NCI-H2227 (cell line): ENCODE data around the gene CHD2.
"Not testable (repeated sequence)": the region's sequence is repeated elsewhere in the genome, so short reads cannot be mapped to it uniquely, and the experiment has no call there.

Experiments used
- DNase-seq: peaks from one replicate; lab custom pipeline; 2025; ENCODE audit not compliant: unreplicated experiment; lab: John Stamatoyannopoulos, UW

CHD2 gene

DNA sequence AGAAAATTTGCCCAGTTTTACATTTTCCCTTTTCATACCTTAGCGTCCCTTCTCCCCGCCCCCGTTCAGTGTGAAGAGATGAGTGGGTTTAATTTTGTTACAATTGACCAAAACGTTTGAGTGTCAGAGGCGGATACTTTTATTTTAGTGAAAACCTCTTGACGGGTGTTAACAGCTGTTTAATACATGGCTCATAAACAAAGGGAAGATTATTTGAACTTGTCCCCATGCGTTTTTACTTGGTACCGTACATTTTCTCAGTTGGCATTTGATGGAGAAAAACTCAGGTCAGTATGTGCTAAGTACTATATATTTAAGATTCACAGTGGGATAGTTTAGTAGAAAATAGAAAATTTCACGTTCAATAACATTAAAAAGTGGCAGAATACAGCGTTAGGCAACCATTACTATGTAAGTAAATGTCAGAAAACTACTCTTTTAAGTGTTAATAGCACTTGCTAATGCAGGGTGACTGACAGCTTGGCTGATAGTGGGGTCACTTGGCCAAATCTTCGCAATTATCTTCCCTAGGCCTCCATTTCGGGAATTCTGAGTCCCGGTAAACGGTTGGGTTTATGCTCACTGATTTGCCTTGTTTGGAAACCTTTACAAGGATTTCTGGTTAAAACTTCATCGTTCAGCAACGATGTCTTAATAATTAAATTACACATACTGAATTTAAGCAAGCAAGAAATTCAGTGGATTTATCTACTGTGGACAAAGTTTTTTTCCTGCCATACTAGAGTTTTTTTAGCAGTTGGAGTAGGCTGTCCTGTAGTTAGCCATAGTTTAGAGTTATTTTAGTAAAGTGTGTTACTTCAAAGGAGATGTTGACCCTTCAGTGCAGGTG is 4.8 kb downstream of the CHD2 start:
- DNase-seq, result peak; percentile 13

- no peak for DNase-seq
Measured at GRCh38 chr15:92906020-92906419, 5.9 kb downstream of the CHD2 start.

DNA sequence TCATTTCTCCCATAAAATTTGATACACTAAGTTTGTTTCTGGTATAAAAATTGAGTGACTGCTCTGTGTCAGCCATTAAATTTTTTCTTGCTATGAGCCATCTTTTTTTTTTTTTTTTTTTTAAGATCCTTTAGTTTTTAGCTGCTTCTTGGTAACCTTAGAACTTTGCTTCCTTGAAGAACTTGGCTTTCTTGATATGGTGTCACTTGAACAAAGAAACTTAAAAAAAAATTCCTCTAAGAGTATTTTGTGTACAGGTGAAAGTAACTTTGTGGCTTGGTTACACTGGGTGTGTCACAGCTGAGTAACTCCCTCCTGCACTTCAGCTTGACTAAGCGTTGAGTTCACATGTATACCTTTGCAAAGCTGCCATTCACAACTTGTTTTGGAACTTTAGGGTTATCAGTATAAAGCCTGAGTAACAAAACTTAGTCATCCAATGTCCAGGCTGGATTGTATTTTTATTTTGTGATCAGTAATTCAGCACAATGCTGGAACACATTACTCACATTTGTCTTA is 6.5 kb downstream of the CHD2 start:
- no peak for DNase-seq

- no peak for DNase-seq
Measured at GRCh38 chr15:92907229-92907628, 7.1 kb downstream of the CHD2 start.

GRCh38 chr15:92907896-92908712 is 8.0 kb downstream of the CHD2 start:
- DNase-seq, result peak; percentile 56

GRCh38 chr15:92908713-92909057 is 8.6 kb downstream of the CHD2 start:
- no peak for DNase-seq

GRCh38 chr15:92909136-92909781 is 9.1 kb downstream of the CHD2 start:
- no peak for DNase-seq

DNA sequence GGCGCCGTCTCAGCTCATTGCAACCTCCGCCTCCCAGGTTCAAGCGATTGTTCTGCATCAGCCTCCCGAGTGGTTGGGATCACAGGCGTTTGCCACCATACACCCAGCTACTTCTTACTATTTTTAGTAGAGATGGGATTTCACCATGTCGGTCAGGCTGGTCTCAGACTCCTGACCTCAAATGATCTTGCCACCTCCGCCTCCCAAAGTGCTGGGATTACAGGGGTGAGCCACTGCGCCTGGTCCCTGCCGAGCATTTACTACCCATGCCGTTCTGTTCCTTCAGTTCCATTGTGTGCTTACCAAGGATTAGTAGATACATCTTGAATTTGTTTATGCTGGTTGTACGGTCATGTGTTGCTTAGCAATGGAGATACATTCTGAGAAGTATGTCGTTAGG is 10.3 kb downstream of the CHD2 start:
- DNase-seq, result no peak

DNA sequence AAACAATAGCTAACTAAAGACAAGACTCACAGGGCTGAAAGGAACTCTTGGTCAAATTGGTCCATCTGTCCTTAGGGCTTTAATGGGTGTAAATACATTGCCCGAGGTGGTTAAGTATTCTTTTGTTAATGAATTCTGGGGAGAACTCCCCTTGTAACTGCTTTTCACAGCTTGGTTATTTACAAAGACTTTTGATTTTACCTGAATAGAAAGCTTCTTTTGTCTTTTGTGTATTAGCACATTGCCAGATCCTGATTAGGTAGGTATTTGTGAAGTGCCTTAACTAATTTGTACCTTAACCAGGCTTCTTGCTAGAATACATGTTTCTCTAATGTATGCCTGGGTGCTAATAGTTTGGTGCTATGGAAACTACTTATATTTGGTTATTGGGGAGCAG is 14.0 kb downstream of the CHD2 start:
- DNase-seq, result no peak

DNA sequence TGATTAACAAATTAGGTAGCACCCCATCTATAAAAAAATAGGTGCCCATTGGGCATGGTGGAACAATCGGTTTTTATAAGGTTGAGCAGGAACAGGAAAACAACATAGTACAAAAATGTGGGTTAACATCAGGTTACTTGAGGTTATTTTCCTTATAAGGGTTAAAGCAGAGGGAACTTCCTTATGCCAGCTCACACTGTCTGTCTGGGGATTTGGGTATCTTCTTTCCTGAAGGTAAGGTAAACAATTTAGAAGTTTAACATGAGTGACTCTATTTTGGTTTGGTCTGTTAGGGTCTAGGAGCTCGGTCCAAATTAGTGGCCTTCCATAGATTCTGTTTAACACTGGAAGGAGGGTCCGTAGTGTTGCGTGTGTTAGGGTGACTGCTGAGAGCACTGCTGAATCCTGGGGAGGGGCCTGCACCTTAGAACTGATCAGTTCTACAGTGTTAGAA is 14.7 kb downstream of the CHD2 start:
- no peak for DNase-seq

DNA sequence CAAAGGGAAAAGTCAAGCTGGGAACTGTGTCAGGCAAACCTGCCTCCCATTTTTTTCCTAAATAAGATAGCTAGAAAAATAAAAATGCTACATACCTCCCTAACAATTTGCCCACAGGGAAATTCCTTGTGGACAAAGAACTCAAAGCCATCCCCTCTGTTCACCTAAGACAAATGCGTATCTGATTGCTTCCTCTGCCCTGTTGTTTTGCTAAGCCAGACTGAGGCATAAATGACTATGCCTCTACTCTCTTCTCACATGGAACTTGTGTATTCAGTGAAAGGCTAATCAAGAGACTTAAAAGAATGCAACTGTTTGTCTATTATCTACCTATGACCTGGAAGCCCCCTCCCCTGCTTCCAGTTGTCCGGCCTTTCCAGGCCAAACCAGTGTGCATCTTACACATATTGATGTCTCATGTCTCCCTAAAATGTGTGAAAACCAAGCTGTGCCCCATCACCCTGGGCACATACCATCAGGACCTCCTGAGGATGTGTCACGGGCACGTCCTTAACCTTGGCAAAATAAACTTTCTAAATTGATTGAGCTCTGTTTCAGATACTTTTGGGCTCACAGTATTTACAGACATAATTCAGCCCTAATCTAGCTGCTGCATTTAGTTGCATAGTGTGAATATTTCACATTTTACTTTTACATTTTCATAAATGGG is 15.8 kb downstream of the CHD2 start:
- DNase-seq, result no peak

- DNase-seq, result peak; percentile 94
Measured at GRCh38 chr15:92917598-92918407, 17.7 kb downstream of the CHD2 start.

DNA sequence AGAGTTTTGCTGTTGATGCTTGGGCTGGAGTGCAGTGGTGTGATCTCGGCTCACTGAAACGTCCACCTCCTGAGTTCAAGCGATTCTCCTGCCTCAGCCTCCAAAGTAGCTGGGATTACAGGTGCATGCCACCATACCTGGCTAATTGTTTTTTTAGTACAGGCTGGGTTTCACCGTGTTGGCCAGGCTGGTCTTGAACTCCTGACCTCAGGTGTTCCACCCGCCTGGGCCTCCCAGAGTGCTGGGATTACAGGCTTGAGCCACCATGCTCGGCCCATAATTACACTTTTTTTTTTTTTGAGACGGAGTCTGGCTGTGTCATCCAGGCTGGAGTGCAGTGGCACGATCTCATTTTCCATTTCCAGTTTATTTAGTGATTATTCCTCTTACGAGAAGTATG is 18.8 kb downstream of the CHD2 start:
- DNase-seq, result not testable (repeated sequence)

- no peak for DNase-seq
Measured at GRCh38 chr15:92920595-92921161, 20.6 kb downstream of the CHD2 start.

DNA sequence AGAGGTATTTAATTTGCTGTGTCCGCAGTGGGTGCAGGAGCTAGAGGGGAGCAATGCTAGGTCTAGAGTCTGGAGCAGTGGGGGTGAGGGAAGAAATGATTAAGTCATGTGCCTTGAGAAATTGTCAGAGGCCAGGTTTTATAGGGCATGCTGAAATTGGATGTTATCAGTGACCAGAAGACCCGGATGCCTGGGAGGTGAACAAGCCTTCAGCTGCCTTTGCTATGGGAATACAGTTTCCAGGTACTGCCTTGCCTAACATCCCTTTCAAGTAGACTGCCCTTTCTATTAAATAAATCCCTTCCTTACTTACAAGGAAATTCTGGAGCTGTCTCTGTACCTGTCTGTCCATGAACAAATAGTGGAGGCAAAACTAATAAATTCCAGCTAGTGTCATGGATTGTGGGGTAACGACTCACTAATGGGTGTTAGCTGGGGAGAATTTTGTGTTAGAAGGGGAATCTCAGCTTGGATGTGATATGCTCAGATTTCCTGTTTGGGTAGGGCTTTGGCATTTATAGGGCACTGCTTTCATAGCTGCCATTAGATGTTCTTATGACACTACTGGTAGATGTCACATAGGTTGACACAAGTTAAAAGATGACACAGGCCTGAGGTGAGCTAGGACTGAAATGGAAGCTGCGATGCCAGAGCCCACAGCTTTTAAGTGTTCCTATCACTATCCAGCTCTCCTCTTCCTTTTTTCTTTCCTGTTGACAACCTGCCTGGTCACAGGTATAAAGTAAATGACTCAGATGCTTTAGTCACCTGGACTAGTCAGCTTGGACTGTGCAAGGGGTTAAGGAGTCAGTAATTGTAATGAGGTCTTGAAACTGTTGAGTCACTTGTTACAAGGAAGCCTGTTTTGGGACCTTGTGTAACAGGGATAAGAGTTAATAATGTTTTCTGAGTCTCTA is 21.3 kb downstream of the CHD2 start:
- no peak for DNase-seq

- DNase-seq, result no peak
Measured at GRCh38 chr15:92922418-92923002, 22.4 kb downstream of the CHD2 start.

GRCh38 chr15:92924216-92924615 is 24.1 kb downstream of the CHD2 start:
- no peak for DNase-seq

DNA sequence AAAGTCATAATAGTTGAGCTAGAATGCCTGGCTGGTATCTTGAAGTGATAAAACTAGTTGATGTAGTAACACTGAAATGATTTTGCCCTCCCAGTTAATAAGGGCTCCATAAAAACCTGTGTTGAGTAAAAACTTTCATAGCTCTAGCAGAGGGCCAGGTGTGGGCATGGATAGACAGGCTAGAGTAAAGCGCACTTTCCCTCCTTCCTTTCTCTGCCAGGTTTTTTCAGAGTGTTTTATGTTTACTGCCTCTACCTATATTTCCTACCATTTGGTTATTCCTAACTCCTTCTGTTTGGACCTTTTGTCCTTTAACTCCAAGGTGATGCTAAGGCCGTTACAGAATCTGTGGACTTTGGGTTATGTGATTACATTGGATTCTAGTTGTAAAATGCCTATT is 25.3 kb downstream of the CHD2 start:
- DNase-seq, result no peak
